Measurements from ENCODE around the gene XXYLT1.
"Not testable (repeated sequence)": the region's sequence is repeated elsewhere in the genome, so short reads cannot be mapped to it uniquely, and the experiment has no call there.

Gene XXYLT1

GRCh38 chr3:195186710-195187047, 84.3 kb downstream of the XXYLT1 start:
- DNase-seq, result not testable (repeated sequence)

- DNase-seq, result no peak
Measured at GRCh38 chr3:195186041-195186709, 84.8 kb downstream of the XXYLT1 start.

GRCh38 chr3:195185583-195185982, 85.4 kb downstream of the XXYLT1 start:
- no peak for DNase-seq

GRCh38 chr3:195184716-195185421, 86.1 kb downstream of the XXYLT1 start:
- DNase-seq, result no peak

GRCh38 chr3:195183071-195183776, 87.7 kb downstream of the XXYLT1 start:
- DNase-seq, result no peak

- DNase-seq, result peak in 18 of 58 donors; percentile 8 to 60 (median 26)
Measured at GRCh38 chr3:195182470-195182795, 88.5 kb downstream of the XXYLT1 start.

GRCh38 chr3:195181741-195182469, 89.1 kb downstream of the XXYLT1 start:
- no peak for DNase-seq

GRCh38 chr3:195181113-195181498, 89.9 kb downstream of the XXYLT1 start:
- no peak for DNase-seq

- no peak for DNase-seq
Measured at GRCh38 chr3:195180490-195181112, 90.4 kb downstream of the XXYLT1 start.

- DNase-seq, result no peak
Measured at GRCh38 chr3:195179776-195180489, 91.0 kb downstream of the XXYLT1 start.

- DNase-seq, result peak in 2 of 58 donors; percentile 15 to 32
Measured at GRCh38 chr3:195178124-195178910, 92.6 kb downstream of the XXYLT1 start.

GRCh38 chr3:195177422-195178123, 93.4 kb downstream of the XXYLT1 start:
- DNase-seq, result no peak

GRCh38 chr3:195176776-195177175, 94.2 kb downstream of the XXYLT1 start:
- no peak for DNase-seq

GRCh38 chr3:195175476-195176337, 95.3 kb downstream of the XXYLT1 start:
- no peak for DNase-seq

GRCh38 chr3:195175076-195175475, 95.9 kb downstream of the XXYLT1 start:
- no peak for DNase-seq

- DNase-seq, result no peak
Measured at GRCh38 chr3:195173657-195174056, 97.3 kb downstream of the XXYLT1 start.

GRCh38 chr3:195172896-195173295, 98.1 kb downstream of the XXYLT1 start:
- DNase-seq, result no peak

- no peak for DNase-seq
Measured at GRCh38 chr3:195172039-195172684, 98.8 kb downstream of the XXYLT1 start.
